ENCODE results near the gene BNIPL.
A peak's percentile ranks its signal among the peaks of the same experiment; 100 is the strongest.

The BNIPL gene

GRCh38 chr1:151062741-151063371 is 26.5 kb downstream of the BNIPL start:
- Histone ChIP-seq H3K27me3 (ENCODE audit: control insufficient read depth, insufficient read depth, low read length) (no peaks in the 10 kb centered on the region), H3K4me3 (ENCODE audit: low read length) (no peak overlapping the region), H3K9ac (ENCODE audit: low read length) (no peak overlapping the region), H3K27ac (ENCODE audit: low read depth, low read length) (no peak overlapping the region), H3K36me3 (ENCODE audit: control insufficient read depth, insufficient read depth, low read length) (no peaks in the 10 kb centered on the region), H3K4me1 (ENCODE audit: control insufficient read depth, insufficient read depth, low read length) (peaks cover 7% of the 10 kb centered on the region)

DNA sequence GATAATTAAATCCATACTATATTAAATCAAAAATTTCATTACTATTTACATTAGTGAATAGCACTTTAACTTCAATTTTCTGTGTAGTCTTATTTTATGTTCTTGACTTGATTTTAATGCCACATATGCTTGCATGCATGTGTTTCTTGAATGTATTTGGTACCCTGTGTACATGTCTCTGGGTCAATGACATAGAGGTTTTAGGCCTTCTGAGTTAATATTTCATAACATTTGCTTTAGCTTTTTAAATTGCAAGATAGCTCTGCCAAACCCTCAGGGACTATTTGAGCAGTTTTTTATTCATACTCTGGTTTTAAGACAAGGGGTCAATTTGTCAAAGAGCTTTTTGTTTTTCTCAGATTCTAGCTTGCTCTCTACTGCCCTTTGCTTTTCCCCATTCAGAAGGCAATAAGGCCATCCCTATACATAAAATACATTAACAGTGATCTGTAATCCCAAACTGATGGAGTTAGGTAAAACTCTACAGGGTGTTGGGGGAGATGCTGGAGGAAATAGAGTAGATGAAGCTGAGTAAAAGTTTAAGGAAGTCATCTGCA is 28.8 kb downstream of the BNIPL start:
- Histone ChIP-seq H3K9ac (ENCODE audit: low read length) (no peak overlapping the region), H3K27me3 (ENCODE audit: control insufficient read depth, insufficient read depth, low read length) (no peaks in the 10 kb centered on the region), H3K27ac (ENCODE audit: low read depth, low read length) (no peak overlapping the region), H3K4me1 (ENCODE audit: control insufficient read depth, insufficient read depth, low read length) (no peaks in the 10 kb centered on the region), H3K36me3 (ENCODE audit: control insufficient read depth, insufficient read depth, low read length) (no peaks in the 10 kb centered on the region), H3K4me3 (ENCODE audit: low read length) (no peak overlapping the region)

GRCh38 chr1:151067185-151067584 is 30.8 kb downstream of the BNIPL start:
- no peak overlapping the region for H3K4me3 ChIP-seq (ENCODE audit: low read length)
- H3K27ac ChIP-seq (ENCODE audit: low read depth, low read length), result no peak overlapping the region
- no peaks in the 10 kb centered on the region for H3K4me1 ChIP-seq (ENCODE audit: control insufficient read depth, insufficient read depth, low read length)
- no peak overlapping the region for H3K9ac ChIP-seq (ENCODE audit: low read length)
- no peaks in the 10 kb centered on the region for H3K27me3 ChIP-seq (ENCODE audit: control insufficient read depth, insufficient read depth, low read length)
- H3K36me3 ChIP-seq (ENCODE audit: control insufficient read depth, insufficient read depth, low read length), result no peaks in the 10 kb centered on the region

DNA sequence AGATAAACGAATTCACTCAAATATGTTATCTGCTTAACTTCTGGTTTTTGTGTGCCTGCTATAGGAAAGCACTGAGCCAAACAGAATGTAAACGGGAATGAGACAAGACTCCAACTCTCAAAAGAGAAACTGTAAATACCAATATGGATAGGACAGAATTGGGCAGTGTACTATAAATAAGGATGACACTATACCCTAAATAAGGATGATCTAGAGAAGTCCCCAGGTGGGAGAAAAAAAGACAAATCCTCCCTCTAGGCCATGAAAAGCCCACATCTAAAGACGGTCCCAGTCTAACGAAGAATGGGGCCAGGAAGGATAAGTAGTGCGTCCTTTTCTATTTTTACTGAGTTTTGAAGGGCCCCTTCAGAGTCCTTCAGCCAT is 32.7 kb downstream of the BNIPL start:
- no peaks in the 10 kb centered on the region for H3K27me3 ChIP-seq (ENCODE audit: control insufficient read depth, insufficient read depth, low read length)
- no peak overlapping the region for H3K4me3 ChIP-seq (ENCODE audit: low read length)
- H3K9ac ChIP-seq (ENCODE audit: low read length), result no peak overlapping the region
- peak overlapping the region; percentile 100 for H3K27ac ChIP-seq (ENCODE audit: low read depth, low read length)
- H3K4me1 ChIP-seq (ENCODE audit: control insufficient read depth, insufficient read depth, low read length), result no peaks in the 10 kb centered on the region
- H3K36me3 ChIP-seq (ENCODE audit: control insufficient read depth, insufficient read depth, low read length), result no peaks in the 10 kb centered on the region

GRCh38 chr1:151070474-151071276 is 34.3 kb downstream of the BNIPL start, which contains the start of gene GABPB2:
Gene GABPB2 (plus strand): TSS chr1:151070761. CDS start chr1:151088190, 17,429 bp downstream.
- H3K27ac ChIP-seq (ENCODE audit: low read depth, low read length), result peak within 1 kb of the TSS; percentile 100
- no peaks in the 10 kb centered on the region for H3K36me3 ChIP-seq (ENCODE audit: control insufficient read depth, insufficient read depth, low read length)
- no peaks in the 10 kb centered on the region for H3K4me1 ChIP-seq (ENCODE audit: control insufficient read depth, insufficient read depth, low read length)
- peak within 1 kb of the TSS; percentile 100 for H3K9ac ChIP-seq (ENCODE audit: low read length)
- peak within 1 kb of the TSS; percentile 97 for H3K4me3 ChIP-seq (ENCODE audit: low read length)
- H3K27me3 ChIP-seq (ENCODE audit: control insufficient read depth, insufficient read depth, low read length), result no peaks in the 10 kb centered on the region

- no peaks in the 10 kb centered on the region for H3K36me3 ChIP-seq (ENCODE audit: control insufficient read depth, insufficient read depth, low read length)
- no peak overlapping the region for H3K4me3 ChIP-seq (ENCODE audit: low read length)
- H3K4me1 ChIP-seq (ENCODE audit: control insufficient read depth, insufficient read depth, low read length), result no peaks in the 10 kb centered on the region
- H3K27me3 ChIP-seq (ENCODE audit: control insufficient read depth, insufficient read depth, low read length), result no peaks in the 10 kb centered on the region
- no peak overlapping the region for H3K9ac ChIP-seq (ENCODE audit: low read length)
- no peak overlapping the region for H3K27ac ChIP-seq (ENCODE audit: low read depth, low read length)
These were observed 35.8 kb downstream of the BNIPL start for GRCh38 chr1:151072224-151072623.

GRCh38 chr1:151085953-151086559 is 49.7 kb downstream of the BNIPL start:
- Histone ChIP-seq H3K36me3 (ENCODE audit: control insufficient read depth, insufficient read depth, low read length) (no peaks in the 10 kb centered on the region), H3K27ac (ENCODE audit: low read depth, low read length) (no peak overlapping the region), H3K27me3 (ENCODE audit: control insufficient read depth, insufficient read depth, low read length) (no peaks in the 10 kb centered on the region), H3K9ac (ENCODE audit: low read length) (no peak overlapping the region), H3K4me1 (ENCODE audit: control insufficient read depth, insufficient read depth, low read length) (no peaks in the 10 kb centered on the region), H3K4me3 (ENCODE audit: low read length) (no peak overlapping the region)
